HG03196 (cell line): ENCODE measurements around the gene P2RX5.
A peak's percentile ranks its signal among the peaks of the same experiment; 100 is the strongest.
"Not testable (repeated sequence)": the region's sequence is repeated elsewhere in the genome, so short reads cannot be mapped to it uniquely, and the experiment has no call there.

Source experiments
- ATAC-seq: cut with Tn5 transposase; IDR thresholded peaks from one replicate; pipeline ENCODE4 v1.9.1; 2021; ENCODE audit not compliant: unreplicated experiment

The P2RX5 gene

DNA sequence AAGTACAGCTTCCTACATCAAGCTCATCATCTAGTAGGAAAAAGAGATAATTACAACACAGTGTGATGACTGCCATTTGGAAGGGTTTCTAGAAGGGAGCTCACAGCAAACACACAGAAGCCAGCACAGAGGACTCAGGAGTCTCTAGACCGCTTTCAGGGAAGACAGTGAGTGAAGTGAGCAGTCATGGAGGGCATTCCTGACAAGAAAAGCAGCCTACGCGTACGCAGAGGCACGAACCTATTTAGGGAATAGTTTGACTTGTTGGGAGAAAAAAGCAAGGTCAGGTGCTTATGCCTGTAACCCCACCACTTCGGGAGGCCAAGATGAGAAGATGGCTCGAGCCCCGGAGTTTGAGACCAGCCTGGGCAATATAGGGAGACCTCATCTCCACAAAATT, 19.3 kb upstream of the P2RX5 start:
- ATAC-seq = no peak

- no peak for ATAC-seq
Observed at GRCh38 chr17:3712811-3713463, 17.0 kb upstream of the P2RX5 start.

GRCh38 chr17:3710951-3711383, 15.0 kb upstream of the P2RX5 start:
- ATAC-seq = peak; percentile 89

GRCh38 chr17:3708366-3708765, 12.4 kb upstream of the P2RX5 start:
- ATAC-seq = no peak

DNA sequence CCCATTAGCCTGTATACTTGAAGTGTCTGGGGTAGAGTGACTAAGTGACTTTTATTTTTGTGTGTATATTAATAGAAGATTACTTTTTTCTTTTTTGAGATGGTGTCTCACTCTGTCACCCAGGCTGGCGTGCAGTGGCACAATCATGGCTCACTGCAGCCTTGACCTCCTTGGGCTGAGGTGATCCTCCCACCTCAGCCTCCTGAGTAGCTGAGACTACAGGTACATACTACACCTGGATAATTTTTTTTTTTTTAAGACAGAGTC, 9.7 kb upstream of the P2RX5 start:
- ATAC-seq = not testable (repeated sequence)

GRCh38 chr17:3704931-3705717, 9.2 kb upstream of the P2RX5 start:
- no peak for ATAC-seq

GRCh38 chr17:3702041-3702539, 6.1 kb upstream of the P2RX5 start:
- ATAC-seq = not testable (repeated sequence)

- no peak for ATAC-seq
Observed at GRCh38 chr17:3699951-3700350, 4.0 kb upstream of the P2RX5 start.

- no peak for ATAC-seq
Observed at GRCh38 chr17:3698139-3698538, 2.2 kb upstream of the P2RX5 start.

DNA sequence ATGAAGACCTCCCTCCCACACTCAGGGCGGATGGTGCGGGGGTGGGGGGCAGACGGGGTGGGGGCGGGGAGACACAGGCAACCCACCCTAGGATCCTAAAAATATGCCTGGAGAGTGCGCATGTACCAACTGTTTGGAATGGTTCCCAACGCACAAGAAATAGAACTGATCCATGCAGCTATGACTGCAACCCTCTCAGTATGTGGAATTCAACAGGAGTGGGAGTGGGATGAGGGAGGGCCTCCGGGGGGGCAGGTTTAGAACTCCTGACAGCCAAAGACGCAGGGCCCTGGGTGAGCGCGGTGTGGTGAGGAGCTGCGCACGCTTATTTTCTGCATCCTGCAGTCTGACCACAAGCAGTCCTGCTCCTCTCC, 1.1 kb upstream of the P2RX5 start:
- ATAC-seq = no peak

DNA sequence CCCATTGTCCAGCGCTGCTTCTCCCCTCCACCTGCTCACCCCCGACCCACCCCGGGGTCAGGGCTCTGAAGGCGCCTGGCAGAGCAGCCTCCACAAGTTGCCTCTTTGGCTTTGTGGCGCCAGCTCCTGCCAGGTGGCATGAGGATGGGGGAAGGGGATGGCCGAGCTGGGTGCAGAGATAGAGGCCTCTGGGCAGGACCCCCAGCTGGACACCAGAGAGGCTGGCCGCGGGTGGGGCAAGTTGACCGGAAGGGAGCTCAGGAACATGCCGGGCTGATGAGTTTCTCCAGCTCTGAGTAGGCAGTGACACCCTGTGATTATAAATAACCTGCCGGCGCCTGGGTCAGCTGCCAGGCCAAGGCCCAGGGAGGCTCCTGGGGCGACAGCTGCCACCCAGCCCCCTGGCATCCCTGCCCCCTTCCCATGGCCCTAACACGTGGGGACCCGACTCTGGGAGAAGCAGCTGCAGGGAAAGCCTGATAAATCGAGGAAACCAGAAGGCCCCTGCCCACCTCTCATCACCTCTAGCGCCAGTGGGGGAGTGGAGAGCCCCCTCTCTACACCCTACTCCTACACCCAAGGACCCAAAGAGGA, 729 bp downstream of the P2RX5 start:
- ATAC-seq = no peak

DNA sequence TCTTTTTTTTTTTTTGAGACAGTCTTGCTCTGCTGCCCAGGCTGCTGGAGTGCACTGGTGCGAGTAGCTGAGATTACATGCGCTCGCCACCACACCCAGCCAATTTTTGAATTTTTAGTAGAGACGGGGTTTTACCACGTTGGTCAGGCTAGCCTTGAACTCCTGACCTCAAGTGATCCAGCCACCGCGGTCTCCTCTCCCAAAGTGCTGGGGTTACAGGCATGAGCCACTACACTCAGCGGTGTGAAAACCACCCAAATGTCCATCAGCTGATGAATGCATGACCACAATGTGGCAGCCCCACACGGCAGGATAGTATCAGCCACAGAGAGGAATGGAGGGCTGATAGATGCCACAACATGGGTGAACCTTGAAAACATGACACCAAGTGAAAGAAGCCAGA, 2.1 kb downstream of the P2RX5 start:
- peak; percentile 45 for ATAC-seq

GRCh38 chr17:3693141-3693540, 2.8 kb downstream of the P2RX5 start:
- ATAC-seq = no peak

GRCh38 chr17:3692346-3692745, 3.6 kb downstream of the P2RX5 start:
- ATAC-seq = no peak

GRCh38 chr17:3691617-3692067, 4.3 kb downstream of the P2RX5 start:
- no peak for ATAC-seq

DNA sequence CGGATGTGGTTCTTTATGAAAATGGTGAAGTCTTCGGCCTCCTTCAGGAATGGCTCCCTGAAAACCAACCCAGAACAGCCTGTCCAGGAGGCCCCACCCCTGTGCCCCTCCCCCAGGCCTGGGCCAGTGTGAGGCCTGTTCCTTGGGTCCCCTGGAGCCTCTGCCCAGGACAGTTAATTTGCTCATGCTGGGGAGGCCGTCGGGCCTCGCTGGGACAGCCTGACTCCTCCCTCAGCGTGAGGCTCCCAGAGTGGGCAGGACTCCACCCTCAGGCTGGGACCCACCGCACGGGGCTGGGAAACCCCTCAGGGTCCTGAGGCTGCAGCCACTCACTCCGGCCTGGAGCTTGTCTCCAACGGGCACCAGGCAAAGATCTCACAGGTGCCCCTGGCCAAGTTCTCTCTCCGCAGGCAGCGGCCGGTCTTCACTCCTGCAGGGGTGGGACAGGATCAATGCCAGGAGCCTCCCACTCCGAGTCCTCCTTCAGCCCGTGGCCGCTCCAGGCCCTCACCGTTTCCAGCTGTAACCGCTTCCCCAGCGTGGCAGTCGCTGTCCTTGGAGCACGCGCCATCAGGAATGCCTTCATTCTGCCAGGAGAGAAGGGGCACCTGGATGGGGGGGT, 5.8 kb downstream of the P2RX5 start:
- ATAC-seq = no peak

GRCh38 chr17:3689262-3690093, 6.5 kb downstream of the P2RX5 start:
- ATAC-seq = no peak

DNA sequence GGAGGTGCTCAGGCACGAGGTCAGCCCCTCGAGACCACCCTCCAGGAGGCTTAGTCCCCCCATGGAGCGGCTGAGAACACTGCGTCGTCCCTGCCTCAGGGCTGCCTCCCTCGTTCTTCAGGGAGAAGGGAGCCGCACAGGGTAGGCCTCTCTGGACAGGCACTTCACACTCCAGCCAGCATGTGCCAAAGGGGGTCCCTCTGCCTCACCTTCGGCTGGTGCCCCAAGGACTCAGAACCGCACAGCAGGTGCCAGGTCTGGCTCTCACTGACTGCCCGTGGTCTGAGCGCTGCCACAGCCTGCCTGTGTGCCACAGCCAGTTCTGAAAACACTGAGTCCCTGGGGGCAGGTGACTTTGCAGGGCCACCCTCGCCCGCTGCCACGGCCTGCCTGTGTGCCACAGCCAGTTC, 7.1 kb downstream of the P2RX5 start:
- no peak for ATAC-seq

DNA sequence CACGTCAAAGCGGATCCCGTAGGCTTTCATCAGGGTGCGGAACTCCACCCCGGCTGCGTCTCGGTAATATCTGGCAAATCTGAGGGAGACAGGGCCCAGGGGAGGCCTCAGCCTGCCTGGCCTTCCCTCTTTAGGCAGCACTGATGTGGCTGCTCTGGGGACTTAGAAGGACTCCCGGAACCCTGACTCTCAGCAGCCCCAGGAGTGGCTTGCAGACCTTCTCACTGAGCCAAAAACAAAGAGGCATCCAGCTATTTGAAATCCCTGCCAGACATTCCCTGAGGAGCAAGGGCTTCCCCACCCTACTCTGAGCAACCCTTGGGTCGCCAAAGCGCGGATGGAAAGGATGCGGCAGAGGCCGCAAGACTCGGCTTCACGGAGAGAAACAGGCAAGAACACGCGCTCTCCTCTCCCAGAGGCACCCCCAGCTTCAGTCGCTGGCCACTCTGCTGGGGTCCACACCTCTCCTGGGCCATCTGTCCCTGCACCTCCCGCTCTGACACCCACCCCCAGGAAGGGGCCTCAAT, 7.9 kb downstream of the P2RX5 start:
- no peak for ATAC-seq

DNA sequence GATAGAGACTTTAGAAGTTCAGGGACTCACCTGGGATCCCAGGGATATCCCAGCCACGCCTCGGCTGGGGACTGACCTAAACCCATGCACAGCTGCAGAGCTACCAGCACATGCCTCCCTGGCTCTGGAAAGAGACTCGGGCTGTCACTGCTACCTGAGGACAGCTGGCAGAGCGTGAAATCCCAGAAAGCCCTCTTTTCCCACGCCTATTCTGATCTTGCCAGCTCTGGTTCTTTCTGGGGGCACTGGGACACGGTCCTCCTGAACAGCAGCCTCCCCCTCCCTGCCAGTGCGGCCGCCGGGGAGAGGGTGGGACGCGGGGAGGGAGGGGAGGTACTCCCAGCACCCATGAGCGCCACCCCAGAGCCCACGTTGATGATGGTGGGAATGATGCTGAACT, 10.8 kb downstream of the P2RX5 start:
- no peak for ATAC-seq

DNA sequence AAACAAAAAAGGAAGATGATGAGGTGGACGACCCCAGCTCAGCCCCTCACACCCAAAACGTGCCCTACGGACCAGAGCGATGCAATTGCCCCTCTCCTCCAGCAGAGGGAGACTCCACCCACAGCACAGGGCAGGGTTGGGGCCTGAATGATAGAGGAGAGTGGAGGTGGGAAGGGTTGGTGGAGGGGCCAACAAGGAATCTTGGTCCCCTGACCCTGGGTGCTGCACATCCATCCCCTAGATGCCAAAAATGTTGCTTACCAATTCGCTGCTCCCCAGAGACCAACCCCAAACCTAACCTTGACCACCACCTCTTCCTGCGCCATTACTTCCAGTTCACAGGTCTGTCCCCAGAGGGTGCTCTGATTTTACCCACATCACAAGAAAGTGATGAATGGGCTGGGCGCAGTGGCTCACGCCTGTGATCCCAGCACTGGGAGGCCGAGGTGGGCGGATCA, 12.9 kb downstream of the P2RX5 start:
- ATAC-seq = peak; percentile 50
